Osteoblast (primary cell): ENCODE data around the gene TRABD. TPM values are rescaled to one million over a fixed set of nuclear protein-coding genes. Genes with fewer than 3 reads are reported as not detected.

Experiments
- DNase-seq: peaks from one replicate; pipeline ENCODE4 v3.0.0; 2011; ENCODE audit warnings: low spot score, mixed read lengths; ENCODE audit not compliant: insufficient read length; ENCODE audit errors: missing footprints
- H2AFZ ChIP-seq: 2 replicates; pipeline ENCODE4 v1.6.0; 2011; ENCODE audit warnings: mild to moderate bottlenecking, low read length
- H3K27ac ChIP-seq: 2 replicates; pipeline ENCODE4 v1.5.1; 2011; ENCODE audit warnings: mild to moderate bottlenecking, low read depth, low read length, moderate library complexity
- H3K27me3 ChIP-seq: 2 replicates; pipeline ENCODE4 v1.6.0; 2012; ENCODE audit warnings: mild to moderate bottlenecking, control low read depth, inconsistent platforms, low read length, moderate library complexity; ENCODE audit not compliant: insufficient read depth
- H3K36me3 ChIP-seq: 2 replicates; pipeline ENCODE4 v1.5.1; 2011; ENCODE audit warnings: mild to moderate bottlenecking, low read length, control low read depth, moderate library complexity; ENCODE audit not compliant: insufficient read depth
- H3K4me1 ChIP-seq: 2 replicates; pipeline ENCODE4 v1.5.1; 2011; ENCODE audit warnings: mild to moderate bottlenecking, low read length, control low read depth, moderate library complexity; ENCODE audit not compliant: insufficient read depth
- H3K4me2 ChIP-seq: 2 replicates; pipeline ENCODE4 v1.6.0; 2011; ENCODE audit warnings: mild to moderate bottlenecking, low read length; ENCODE audit not compliant: insufficient read depth
- H3K4me3 ChIP-seq: fragments of 200-600 bp; sonication (generic); 3 replicates; pipeline ENCODE4 v1.5.1; 2012; ENCODE audit warnings: mild to moderate bottlenecking, low read length, inconsistent platforms; ENCODE audit not compliant: insufficient read depth
- H3K79me2 ChIP-seq: 2 replicates; pipeline ENCODE4 v1.6.0; 2012; ENCODE audit warnings: mild to moderate bottlenecking, low read length, control low read depth, inconsistent platforms; ENCODE audit not compliant: insufficient read depth
- H3K9me3 ChIP-seq: 2 replicates; pipeline ENCODE4 v1.5.1; 2011; ENCODE audit warnings: low read depth, low read length, control low read depth
- H4K20me1 ChIP-seq: 2 replicates; pipeline ENCODE4 v1.6.0; 2012; ENCODE audit warnings: mild to moderate bottlenecking, low read length, control low read depth; ENCODE audit not compliant: insufficient read depth
- CTCF ChIP-seq: IDR thresholded peaks from 2 replicates; pipeline ENCODE4 v1.5.1; 2011; ENCODE audit warnings: mild to moderate bottlenecking, low read depth, low read length, moderate library complexity; ENCODE audit errors: extremely low read depth
- total RNA-seq: library from RNA; depleted of rRNA; stranded (reverse); fragments of >200 nt; gene quantifications from 2 replicates; pipeline ENCODE4 v1.2.3, GENCODE V29; 2012

TRABD gene
- total RNA-seq, 1 donor = 13.8 TPM

- no peak for TF ChIP-seq CTCF
- Histone ChIP-seq H3K4me2 (no peak overlapping the region), H3K4me1 (no peaks in the 10 kb centered on the region), H4K20me1 (no peaks in the 10 kb centered on the region), H3K79me2 (no peaks in the 10 kb centered on the region), H3K36me3 (no peaks in the 10 kb centered on the region), H3K27me3 (no peaks in the 10 kb centered on the region), H2AFZ (no peak overlapping the region), H3K27ac (no peak overlapping the region), H3K9me3 (no peaks in the 10 kb centered on the region), H3K4me3 (no peak overlapping the region)
- DNase-seq = no peak
Measured at GRCh38 chr22:50177537-50178470, 7.9 kb upstream of the TRABD start.

- TF ChIP-seq CTCF = no peak
- H3K9me3 ChIP-seq = no peaks in the 10 kb centered on the region
Measured at GRCh38 chr22:50178471-50178864, 7.2 kb upstream of the TRABD start.

DNA sequence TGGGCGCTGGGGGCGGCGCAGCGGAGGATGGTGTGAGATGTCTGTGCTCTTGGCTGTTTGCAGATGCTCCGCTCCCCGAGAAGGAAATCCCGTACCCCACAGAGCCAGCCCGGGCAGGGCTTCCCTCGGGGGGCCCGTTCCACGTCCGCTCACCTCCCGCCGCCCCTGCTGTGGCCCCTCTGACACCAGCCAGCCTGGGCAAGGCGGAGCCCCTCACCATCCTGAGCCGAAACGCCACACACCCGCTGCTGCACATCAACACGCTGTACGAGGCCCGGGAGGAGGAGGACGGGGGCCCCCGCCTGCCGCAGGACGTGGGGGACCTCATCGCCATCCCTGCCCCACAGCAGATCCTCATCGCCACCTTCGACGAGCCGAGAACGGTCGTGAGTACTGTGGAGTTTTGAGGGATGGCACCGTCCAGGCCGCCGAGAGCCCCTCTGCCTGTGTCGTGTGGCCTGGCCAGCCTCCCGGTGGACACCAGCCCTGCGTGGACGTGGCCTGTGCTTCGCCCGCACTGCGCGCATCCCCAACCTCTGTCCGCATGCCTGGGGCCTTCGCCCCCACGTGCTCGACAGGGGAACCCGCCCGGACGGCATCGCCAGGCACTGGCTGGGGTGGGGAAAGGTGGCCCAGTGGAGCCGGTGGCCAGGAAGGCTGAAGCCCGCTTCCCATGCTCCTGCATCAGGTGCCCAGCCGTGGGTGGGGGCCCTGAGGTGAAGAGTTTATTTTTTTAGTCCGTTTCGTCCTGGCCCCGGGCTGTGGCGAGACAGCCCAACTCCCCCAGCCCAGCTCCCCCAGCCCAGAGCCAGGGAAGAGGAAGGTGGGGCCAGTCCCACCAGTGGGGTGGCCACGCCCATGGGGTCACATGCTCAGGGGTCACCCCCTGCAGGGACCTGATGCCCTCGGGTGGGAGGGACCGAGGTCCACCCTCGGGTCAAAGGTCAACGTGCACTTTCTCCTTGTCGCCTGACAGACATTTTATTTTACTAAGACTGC is 6.5 kb upstream of the TRABD start:
- Histone ChIP-seq H3K27me3 (no peaks in the 10 kb centered on the region), H3K9me3 (no peaks in the 10 kb centered on the region), H3K36me3 (no peaks in the 10 kb centered on the region), H3K4me3 (no peak overlapping the region), H4K20me1 (no peaks in the 10 kb centered on the region), H3K4me1 (no peaks in the 10 kb centered on the region), H3K4me2 (no peak overlapping the region), H2AFZ (no peak overlapping the region), H3K79me2 (no peaks in the 10 kb centered on the region), H3K27ac (no peak overlapping the region)
- TF ChIP-seq CTCF = no peak
- peak; percentile 90 for DNase-seq

More at GRCh38 chr22:50178471-50178864, 7.2 kb upstream of the TRABD start:
- Histone ChIP-seq H3K79me2 (no peaks in the 10 kb centered on the region), H4K20me1 (no peaks in the 10 kb centered on the region), H3K4me2 (no peak overlapping the region), H3K27me3 (no peaks in the 10 kb centered on the region), H2AFZ (no peak overlapping the region), H3K36me3 (no peaks in the 10 kb centered on the region), H3K4me3 (no peak overlapping the region), H3K27ac (no peak overlapping the region), H3K4me1 (no peaks in the 10 kb centered on the region)
- DNase-seq = peak; percentile 88
